ENCODE results near the gene STX16.

DNA sequence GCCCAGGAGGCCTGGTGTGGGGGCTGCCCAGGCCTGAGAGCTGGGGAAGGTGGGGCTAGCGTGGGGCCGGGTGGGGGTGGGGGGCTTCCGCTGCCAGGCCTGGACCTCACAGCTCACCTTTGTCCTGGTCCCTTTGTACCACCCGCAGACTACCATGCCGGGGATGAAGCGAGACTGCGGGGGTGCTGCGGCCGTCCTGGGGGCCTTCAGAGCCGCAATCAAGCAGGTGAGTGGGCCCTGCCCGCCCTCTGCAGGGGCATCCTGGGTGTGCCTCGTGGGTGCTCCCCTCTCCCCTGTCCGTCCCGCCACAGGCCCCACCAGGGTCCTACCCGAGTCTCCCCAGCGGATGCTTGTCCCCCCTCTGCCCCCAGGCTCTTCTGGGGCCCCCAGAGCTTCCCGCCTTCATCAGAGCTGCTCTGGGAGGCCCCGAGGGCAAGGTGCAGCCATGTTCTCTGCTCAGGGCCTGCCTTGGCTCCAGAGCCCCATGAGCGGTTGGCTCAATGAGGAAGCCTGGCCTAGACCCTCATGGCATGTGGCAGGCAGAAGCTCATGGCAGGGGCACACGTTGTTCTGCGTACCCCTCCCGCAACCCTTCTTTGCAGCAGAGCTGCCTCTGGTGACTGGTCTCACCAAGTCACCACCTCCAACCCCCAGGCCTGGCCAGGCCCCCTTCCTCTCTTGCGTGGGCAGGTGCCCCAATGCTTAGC is 56.0 kb downstream of the STX16 start:
- no peak for TF ChIP-seq POLR2A (IDR thresholded peaks at IDR 0.05)
- TF ChIP-seq, protein P1, sequence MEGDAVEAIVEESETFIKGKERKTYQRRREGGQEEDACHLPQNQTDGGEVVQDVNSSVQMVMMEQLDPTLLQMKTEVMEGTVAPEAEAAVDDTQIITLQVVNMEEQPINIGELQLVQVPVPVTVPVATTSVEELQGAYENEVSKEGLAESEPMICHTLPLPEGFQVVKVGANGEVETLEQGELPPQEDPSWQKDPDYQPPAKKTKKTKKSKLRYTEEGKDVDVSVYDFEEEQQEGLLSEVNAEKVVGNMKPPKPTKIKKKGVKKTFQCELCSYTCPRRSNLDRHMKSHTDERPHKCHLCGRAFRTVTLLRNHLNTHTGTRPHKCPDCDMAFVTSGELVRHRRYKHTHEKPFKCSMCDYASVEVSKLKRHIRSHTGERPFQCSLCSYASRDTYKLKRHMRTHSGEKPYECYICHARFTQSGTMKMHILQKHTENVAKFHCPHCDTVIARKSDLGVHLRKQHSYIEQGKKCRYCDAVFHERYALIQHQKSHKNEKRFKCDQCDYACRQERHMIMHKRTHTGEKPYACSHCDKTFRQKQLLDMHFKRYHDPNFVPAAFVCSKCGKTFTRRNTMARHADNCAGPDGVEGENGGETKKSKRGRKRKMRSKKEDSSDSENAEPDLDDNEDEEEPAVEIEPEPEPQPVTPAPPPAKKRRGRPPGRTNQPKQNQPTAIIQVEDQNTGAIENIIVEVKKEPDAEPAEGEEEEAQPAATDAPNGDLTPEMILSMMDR (IDR thresholded peaks at IDR 0.05) = no peak
